ENCODE measurements around the gene TREX2.

TREX2 gene

GRCh38 chrX:153475751-153476281 lies 30.0 kb upstream of the TREX2 start:
- no peak for DNase-seq (ENCODE audit: low read depth)

- no peak for DNase-seq (ENCODE audit: low read depth)
Measured at GRCh38 chrX:153475271-153475670, 29.4 kb upstream of the TREX2 start.

- peak; percentile 18 for DNase-seq (ENCODE audit: low read depth)
Measured at GRCh38 chrX:153474718-153475117, 28.9 kb upstream of the TREX2 start.

- no peak for DNase-seq (ENCODE audit: low read depth)
Measured at GRCh38 chrX:153474266-153474665, 28.4 kb upstream of the TREX2 start.

- DNase-seq (ENCODE audit: low read depth) = no peak
Measured at GRCh38 chrX:153473126-153473525, 27.3 kb upstream of the TREX2 start.

GRCh38 chrX:153471663-153472280 lies 25.9 kb upstream of the TREX2 start:
- DNase-seq (ENCODE audit: low read depth) = no peak

- peak; percentile 80 for DNase-seq (ENCODE audit: low read depth)
Measured at GRCh38 chrX:153470411-153471363, 24.8 kb upstream of the TREX2 start, which contains the start of gene HAUS7. HAUS7 (minus strand) TSS chrX:153470576; CDS start chrX:153470557, 19 bp downstream.

- no peak for DNase-seq (ENCODE audit: low read depth)
Measured at GRCh38 chrX:153469811-153470410, 24.1 kb upstream of the TREX2 start.

- DNase-seq (ENCODE audit: low read depth) = no peak
Measured at GRCh38 chrX:153468008-153468580, 22.2 kb upstream of the TREX2 start.

- no peak for DNase-seq (ENCODE audit: low read depth)
Measured at GRCh38 chrX:153465691-153466380, 20.0 kb upstream of the TREX2 start.

- DNase-seq (ENCODE audit: low read depth) = no peak
Measured at GRCh38 chrX:153464116-153464515, 18.3 kb upstream of the TREX2 start.

- DNase-seq (ENCODE audit: low read depth) = no peak
Measured at GRCh38 chrX:153463556-153463955, 17.7 kb upstream of the TREX2 start.

GRCh38 chrX:153463031-153463430 lies 17.2 kb upstream of the TREX2 start:
- DNase-seq (ENCODE audit: low read depth) = no peak

- no peak for DNase-seq (ENCODE audit: low read depth)
Measured at GRCh38 chrX:153462291-153462690, 16.4 kb upstream of the TREX2 start.

GRCh38 chrX:153460826-153461225 lies 15.0 kb upstream of the TREX2 start:
- peak; percentile 20 for DNase-seq (ENCODE audit: low read depth)

- DNase-seq (ENCODE audit: low read depth) = no peak
Measured at GRCh38 chrX:153459986-153460385, 14.1 kb upstream of the TREX2 start.

GRCh38 chrX:153458476-153458875 lies 12.6 kb upstream of the TREX2 start:
- DNase-seq (ENCODE audit: low read depth) = no peak

- no peak for DNase-seq (ENCODE audit: low read depth)
Measured at GRCh38 chrX:153457827-153458466, 12.1 kb upstream of the TREX2 start.

GRCh38 chrX:153457136-153457825 lies 11.4 kb upstream of the TREX2 start:
- no peak for DNase-seq (ENCODE audit: low read depth)

GRCh38 chrX:153456704-153457103 lies 10.8 kb upstream of the TREX2 start:
- DNase-seq (ENCODE audit: low read depth) = no peak
